Fibroblast of pulmonary artery (primary cell): Measurements from ENCODE around the gene TAGLN2.

ENCODE experiments used
- DNase-seq: peaks from one replicate; pipeline ENCODE4 v3.0.0-alpha.2; 2010; ENCODE audit warnings: low read depth
- H3K4me3 ChIP-seq: replicated peaks from 2 replicates; pipeline ENCODE4 v1.5.1; 2011; ENCODE audit warnings: low read depth, mild to moderate bottlenecking, control low read depth, low read length, moderate library complexity
- CTCF ChIP-seq: IDR thresholded peaks from 2 replicates; pipeline ENCODE4 v1.5.1; 2011; ENCODE audit warnings: mild to moderate bottlenecking, control low read depth, low read length, inconsistent platforms; ENCODE audit errors: missing control alignments

Gene TAGLN2

DNA sequence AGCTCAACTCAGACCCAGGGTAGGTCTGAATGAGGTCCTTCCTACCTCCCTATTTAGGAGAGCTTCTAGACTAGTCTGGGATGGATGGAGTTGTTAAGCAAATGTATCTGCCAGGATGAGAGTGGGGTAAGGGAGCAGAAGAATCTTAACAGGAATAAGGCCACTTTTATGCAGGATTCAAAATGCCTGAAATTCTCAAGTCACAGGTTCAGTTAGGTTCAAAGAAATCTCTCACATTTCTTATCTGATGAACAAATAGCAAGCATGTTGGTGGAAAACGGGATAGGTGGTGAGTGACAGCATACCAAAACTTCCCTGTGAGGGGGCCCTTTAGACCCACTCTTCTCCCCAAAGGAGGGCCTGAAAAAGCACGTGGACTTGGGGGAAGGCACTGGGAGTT, 25.7 kb upstream of the TAGLN2 start:
- TF ChIP-seq CTCF: no peak
- H3K4me3 ChIP-seq: no peak overlapping the region
- no peak for DNase-seq

GRCh38 chr1:159949981-159950381, 24.7 kb upstream of the TAGLN2 start:
- no peak for DNase-seq
- no peak for TF ChIP-seq CTCF
- no peak overlapping the region for H3K4me3 ChIP-seq

DNA sequence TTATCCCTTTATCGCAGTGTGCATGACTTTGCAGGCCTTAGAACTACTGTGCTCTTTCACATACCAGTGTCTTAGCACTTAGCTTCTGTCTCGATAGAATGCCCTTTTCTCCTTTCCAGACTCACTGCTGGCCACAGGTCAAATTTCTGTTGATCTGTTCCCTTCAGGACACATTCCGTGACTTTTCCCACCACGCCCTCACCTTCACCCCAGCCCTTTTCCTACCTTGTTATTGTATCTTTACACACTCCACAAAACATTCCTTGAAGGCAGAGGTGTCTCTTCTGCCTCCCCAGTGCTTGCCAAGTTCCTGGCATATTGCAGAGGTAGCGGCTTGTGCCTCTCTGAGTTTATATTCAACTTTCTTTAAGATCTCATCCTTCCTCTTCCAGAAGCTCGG, 23.8 kb upstream of the TAGLN2 start:
- no peak for TF ChIP-seq CTCF
- H3K4me3 ChIP-seq: no peak overlapping the region
- DNase-seq: no peak

- no peak overlapping the region for H3K4me3 ChIP-seq
- no peak for DNase-seq
- TF ChIP-seq CTCF: no peak
These were observed 22.6 kb upstream of the TAGLN2 start for GRCh38 chr1:159947942-159948341.

DNA sequence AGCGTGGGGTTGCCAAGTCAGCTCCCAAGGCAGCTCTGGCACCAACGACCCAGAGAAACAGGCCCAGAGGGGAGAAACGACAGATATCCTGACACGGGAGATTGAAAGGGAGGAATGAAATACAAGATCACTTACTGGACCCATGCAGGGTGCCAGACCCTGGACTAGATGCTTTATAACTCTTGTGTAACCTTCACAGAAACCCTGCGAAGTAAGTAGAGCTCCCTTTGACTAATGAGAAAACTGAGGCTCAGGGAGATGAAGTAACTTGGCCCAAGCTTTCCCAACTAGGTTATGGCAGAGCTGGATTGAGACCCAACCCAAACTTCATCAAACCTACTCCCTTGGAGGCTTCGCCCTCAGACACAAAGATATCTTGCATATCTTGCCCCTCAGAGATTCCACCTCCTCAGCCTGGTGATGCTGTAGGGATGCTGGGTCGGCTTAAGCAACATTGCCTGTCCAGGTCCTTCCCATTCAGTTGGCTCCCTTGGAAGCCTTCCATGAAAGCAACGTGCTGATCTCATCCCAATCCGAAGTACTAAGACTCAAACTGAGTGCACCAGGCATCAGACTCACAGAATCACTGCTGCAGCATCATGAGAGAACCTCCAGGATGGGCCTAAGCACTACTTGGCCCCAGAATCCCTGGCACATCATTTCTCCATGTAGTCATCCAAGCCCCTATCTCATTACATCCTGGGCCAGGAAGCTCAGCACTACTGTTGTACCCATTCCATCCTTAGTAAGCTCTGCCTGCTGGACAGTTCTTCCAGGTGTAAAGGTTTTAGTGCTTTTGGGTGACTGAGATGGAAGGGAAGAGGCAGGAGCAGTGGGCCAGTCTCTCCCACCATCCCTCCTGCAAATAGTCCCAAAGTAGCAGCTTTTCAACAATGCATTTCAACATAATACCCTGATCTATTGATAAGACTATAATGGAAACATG, 21.2 kb upstream of the TAGLN2 start:
- no peak for TF ChIP-seq CTCF
- H3K4me3 ChIP-seq: no peak overlapping the region
- DNase-seq: no peak

GRCh38 chr1:159945483-159946241, 20.4 kb upstream of the TAGLN2 start, which contains the start of gene IGSF9:
Gene IGSF9 (minus strand): TSS chr1:159945613. CDS start chr1:159943454, 2,159 bp downstream.
- peak; percentile 28 for TF ChIP-seq CTCF
- DNase-seq: peak; percentile 73

More at GRCh38 chr1:159945483-159946241, 20.4 kb upstream of the TAGLN2 start, which contains the start of gene IGSF9:
- H3K4me3 ChIP-seq: peak within 1 kb of the TSS; percentile 47
